Colonic mucosa (tissue), 4 donors: ENCODE results near the gene MCHR2. TPM values are rescaled to one million over a fixed set of nuclear protein-coding genes. Genes with fewer than 3 reads are reported as not detected.

Experiments
- DNase-seq: peaks from one replicate; pipeline ENCODE4 v3.0.0-alpha.2; 2020
- H3K27ac ChIP-seq: fragments of 200-600 bp; one replicate; pipeline ENCODE4 v1.8.0; 2021
- H3K27me3 ChIP-seq: fragments of 200-600 bp; one replicate; pipeline ENCODE4 v1.8.0; 2021
- H3K36me3 ChIP-seq: fragments of 200-600 bp; one replicate; pipeline ENCODE4 v1.8.0; 2021
- H3K4me1 ChIP-seq: fragments of 200-600 bp; one replicate; pipeline ENCODE4 v1.8.0; 2021; ENCODE audit warnings: mild to moderate bottlenecking
- H3K4me3 ChIP-seq: fragments of 200-600 bp; one replicate; pipeline ENCODE4 v1.8.0; 2021
- H3K9ac ChIP-seq, 2 donors: one replicate each; pipeline ENCODE4 v1.7.0; 2013; ENCODE audit warnings: control low read depth in 2 of 2, low read depth in 2 of 2, low read length in 2 of 2
- H3K9me3 ChIP-seq: fragments of 200-600 bp; one replicate; pipeline ENCODE4 v1.8.0; 2021
- intact Hi-C: fragments of 100-400 bp; cut with DNase I; formaldehyde crosslinking; loops from one replicate; pipeline ENCODE4 v1.14.1; 2022
- total RNA-seq, 2 donors: library from RNA; stranded (reverse); fragmentation: NEBNext Ultra II Directional in 1 of 2; extraction: Animal tissue kit (Norgen Biotek cat#: 25700) in 1 of 2; gene quantifications; one replicate each; pipeline ENCODE4 v1.2.1, GENCODE V29; 2021
- TF ChIP-seq, protein P1 (sequence below): fragments of 200-600 bp; IDR thresholded peaks from one replicate; pipeline ENCODE4 v1.8.0; 2022; ENCODE audit warnings: antibody characterized with exemption, mild to moderate bottlenecking
- donor health status: healthy.
- donor health status: DM: no; HTN: no; CAD: no.
- donor health status: DM: no; HTN: no; CAD: no.

MCHR2 gene
- total RNA-seq, 2 donors from 2014 or later, result not detected

DNA sequence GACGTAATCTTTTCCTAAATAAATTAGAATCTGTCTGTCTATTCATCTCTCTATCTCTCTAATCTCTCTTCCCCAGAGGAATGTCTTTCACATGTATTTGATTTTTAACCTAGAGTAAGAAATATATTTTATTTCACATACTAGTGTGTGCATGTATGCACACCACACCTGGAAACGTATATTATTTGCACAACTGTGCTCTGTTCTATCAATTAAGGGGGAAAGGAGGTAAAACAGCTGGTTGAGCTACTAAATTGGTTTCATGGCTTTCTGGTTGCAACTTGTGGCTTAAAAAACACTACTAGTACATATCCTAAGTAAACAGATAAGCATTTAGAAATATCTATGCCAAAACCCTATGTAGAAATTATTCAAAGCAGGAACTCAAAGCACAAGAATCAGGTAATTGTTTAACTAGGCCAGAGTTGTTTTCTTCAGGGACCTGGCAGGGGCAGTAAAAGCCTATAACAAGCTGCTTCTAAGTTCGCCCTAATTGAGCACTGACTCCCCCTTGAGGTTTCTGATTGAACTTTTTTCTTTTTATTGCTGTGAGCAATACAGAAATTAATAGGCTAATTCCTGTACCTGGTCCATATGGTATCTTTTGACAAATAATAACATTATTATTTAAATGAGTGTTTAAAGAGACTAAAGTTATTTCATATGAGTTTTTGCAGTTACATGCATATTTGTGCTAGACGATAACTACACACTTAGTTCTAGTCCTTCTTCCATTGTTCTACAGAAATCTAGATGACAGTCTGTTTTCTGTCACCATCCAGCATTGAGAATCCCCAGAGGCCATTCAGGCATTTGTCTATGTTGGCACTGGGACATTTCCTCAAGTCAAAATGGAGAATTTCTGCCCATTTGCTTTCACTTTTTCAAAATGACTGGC, 88.6 kb downstream of the MCHR2 start:
- no peak overlapping the region for H3K27ac ChIP-seq
- DNase-seq, result no peak
- H3K4me3 ChIP-seq, result no peak overlapping the region
- intact Hi-C loops, result no loop called here
- H3K9me3 ChIP-seq, result no peaks in the 10 kb centered on the region
- H3K27me3 ChIP-seq, result no peaks in the 10 kb centered on the region
- no peak overlapping the region for H3K9ac ChIP-seq
- H3K4me1 ChIP-seq, result no peaks in the 10 kb centered on the region
- TF ChIP-seq, protein P1, sequence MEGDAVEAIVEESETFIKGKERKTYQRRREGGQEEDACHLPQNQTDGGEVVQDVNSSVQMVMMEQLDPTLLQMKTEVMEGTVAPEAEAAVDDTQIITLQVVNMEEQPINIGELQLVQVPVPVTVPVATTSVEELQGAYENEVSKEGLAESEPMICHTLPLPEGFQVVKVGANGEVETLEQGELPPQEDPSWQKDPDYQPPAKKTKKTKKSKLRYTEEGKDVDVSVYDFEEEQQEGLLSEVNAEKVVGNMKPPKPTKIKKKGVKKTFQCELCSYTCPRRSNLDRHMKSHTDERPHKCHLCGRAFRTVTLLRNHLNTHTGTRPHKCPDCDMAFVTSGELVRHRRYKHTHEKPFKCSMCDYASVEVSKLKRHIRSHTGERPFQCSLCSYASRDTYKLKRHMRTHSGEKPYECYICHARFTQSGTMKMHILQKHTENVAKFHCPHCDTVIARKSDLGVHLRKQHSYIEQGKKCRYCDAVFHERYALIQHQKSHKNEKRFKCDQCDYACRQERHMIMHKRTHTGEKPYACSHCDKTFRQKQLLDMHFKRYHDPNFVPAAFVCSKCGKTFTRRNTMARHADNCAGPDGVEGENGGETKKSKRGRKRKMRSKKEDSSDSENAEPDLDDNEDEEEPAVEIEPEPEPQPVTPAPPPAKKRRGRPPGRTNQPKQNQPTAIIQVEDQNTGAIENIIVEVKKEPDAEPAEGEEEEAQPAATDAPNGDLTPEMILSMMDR, result peak; percentile 22
- no peaks in the 10 kb centered on the region for H3K36me3 ChIP-seq

DNA sequence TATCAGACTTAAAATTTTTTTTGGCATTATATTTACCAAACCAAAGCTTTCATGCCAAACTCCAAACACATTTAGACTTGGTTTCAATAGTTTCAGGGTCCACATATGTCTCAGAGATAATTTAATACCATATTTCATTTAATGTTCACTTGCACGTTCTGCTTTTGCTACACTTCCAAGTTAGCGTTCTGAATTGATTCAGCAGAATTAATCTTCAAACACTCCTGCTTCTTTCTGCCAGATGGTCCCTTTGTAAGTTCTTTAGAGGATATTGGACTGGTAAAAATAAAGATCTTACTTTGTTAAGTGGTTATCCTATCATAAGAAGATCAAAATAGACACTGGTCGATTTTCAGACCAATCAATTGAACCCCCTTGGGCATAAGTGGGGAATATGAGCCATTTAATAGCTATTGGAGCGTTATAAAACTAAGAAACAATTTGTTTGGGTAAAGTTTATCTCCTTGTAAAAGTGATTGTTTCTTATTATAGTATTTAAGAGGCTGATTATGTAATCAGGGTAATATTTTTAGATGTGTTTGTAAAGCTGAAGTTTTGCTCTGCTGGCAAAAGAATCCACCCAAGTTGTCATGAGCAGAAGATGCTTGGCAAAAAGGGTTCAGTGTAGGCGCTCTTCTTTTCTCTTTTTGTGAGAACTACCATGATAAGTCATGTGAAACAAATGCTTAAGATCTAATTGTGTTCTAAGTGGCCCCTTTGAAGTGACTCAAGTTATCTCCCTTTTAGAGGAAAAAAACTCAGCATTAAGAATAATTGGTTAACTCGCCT, 92.2 kb downstream of the MCHR2 start:
- H3K4me1 ChIP-seq, result no peaks in the 10 kb centered on the region
- H3K9ac ChIP-seq, result no peak overlapping the region
- TF ChIP-seq, protein P1, result no peak
- no peak overlapping the region for H3K27ac ChIP-seq
- H3K9me3 ChIP-seq, result no peaks in the 10 kb centered on the region
- no peak for DNase-seq
- intact Hi-C loops, result no loop called here
- no peaks in the 10 kb centered on the region for H3K27me3 ChIP-seq
- no peaks in the 10 kb centered on the region for H3K36me3 ChIP-seq
- H3K4me3 ChIP-seq, result no peak overlapping the region

DNA sequence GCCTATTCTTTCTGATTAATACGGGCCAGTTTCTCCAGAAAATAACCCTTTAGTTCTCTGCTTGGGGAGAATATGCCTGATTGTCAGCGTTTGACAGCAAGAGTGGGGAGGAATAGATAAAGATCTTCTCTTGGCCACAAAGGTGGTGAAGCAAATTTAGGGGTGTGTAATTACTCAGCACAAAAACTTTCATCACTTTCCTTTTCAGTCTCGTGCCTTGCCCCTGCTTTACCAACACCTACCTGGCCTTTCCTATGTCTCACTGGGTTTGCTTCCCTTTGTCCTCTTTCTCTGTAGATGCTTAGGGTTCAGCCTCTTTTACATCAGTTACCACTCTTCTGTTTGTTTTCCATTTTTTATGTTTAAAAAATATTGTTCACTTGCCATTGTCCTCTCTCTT, 99.2 kb downstream of the MCHR2 start:
- intact Hi-C loops, result no loop called here
- no peak overlapping the region for H3K4me3 ChIP-seq
- DNase-seq, result no peak
- no peaks in the 10 kb centered on the region for H3K4me1 ChIP-seq
- H3K27me3 ChIP-seq, result no peaks in the 10 kb centered on the region
- TF ChIP-seq, protein P1, result no peak
- no peaks in the 10 kb centered on the region for H3K36me3 ChIP-seq
- no peak overlapping the region for H3K27ac ChIP-seq
- H3K9ac ChIP-seq, result no peak overlapping the region
- no peaks in the 10 kb centered on the region for H3K9me3 ChIP-seq

DNA sequence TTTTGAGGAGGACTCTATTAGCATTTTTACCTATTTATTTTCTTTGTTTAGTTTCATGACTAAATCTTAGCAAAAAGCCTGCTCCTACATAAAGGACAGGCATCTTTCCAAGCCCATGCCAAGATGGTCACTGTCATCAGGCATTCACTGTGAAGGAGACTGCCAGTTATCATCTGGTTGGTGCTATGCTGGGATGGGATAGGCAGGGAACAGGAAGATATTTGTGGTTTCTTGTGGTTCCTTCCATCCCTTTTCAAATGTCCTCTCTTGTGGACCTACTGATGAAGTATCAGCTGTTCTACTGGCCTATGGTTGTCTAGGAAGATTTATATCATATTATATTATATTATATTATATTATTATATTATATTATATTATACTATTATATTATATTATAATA, 107.0 kb downstream of the MCHR2 start:
- H3K9ac ChIP-seq, result no peak overlapping the region
- H3K27me3 ChIP-seq, result no peaks in the 10 kb centered on the region
- no peaks in the 10 kb centered on the region for H3K9me3 ChIP-seq
- TF ChIP-seq, protein P1, result no peak
- no peaks in the 10 kb centered on the region for H3K36me3 ChIP-seq
- H3K4me3 ChIP-seq, result no peak overlapping the region
- H3K27ac ChIP-seq, result no peak overlapping the region
- no peaks in the 10 kb centered on the region for H3K4me1 ChIP-seq
- intact Hi-C loops, result no loop called here
- no peak for DNase-seq

DNA sequence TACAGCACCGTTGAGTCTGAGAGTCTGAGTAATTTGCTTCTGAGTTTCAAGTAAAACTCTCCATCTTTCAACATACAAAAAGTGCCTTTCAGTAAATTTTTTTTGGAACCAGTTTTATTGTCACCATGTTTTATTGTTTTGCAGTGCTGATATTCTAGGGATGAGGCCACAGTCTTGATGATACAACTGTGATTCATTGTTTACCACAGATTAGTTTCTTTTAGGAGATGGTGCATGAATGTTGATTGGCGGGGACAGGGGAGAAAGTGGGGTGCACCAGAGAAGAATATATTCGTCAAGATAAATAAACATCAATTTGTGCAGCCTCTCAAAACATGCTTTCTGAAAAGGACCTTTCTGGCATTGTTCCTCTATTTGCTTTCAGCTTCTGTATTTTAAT, 109.0 kb downstream of the MCHR2 start:
- H3K9me3 ChIP-seq, result no peaks in the 10 kb centered on the region
- intact Hi-C loops, result no loop called here
- no peaks in the 10 kb centered on the region for H3K36me3 ChIP-seq
- no peaks in the 10 kb centered on the region for H3K27me3 ChIP-seq
- no peaks in the 10 kb centered on the region for H3K4me1 ChIP-seq
- no peak overlapping the region for H3K9ac ChIP-seq
- DNase-seq, result no peak
- no peak overlapping the region for H3K4me3 ChIP-seq
- no peak overlapping the region for H3K27ac ChIP-seq
- TF ChIP-seq, protein P1, result no peak
